ENCODE data around the gene KCNQ5. TPM values are rescaled to one million over a fixed set of nuclear protein-coding genes. Genes with fewer than 3 reads are reported as not detected.

KCNQ5 gene
- total RNA-seq, 1 experiment from 2014 or later: 17.8 TPM

- ChIA-PET POLR2A (ENCODE audit: low non-redundant PET) (no interaction called here), CTCF (no interaction called here)
- Histone ChIP-seq H3K9me3 (ENCODE audit: low read depth, low read length, poor library complexity, severe bottlenecking) (no peaks in the 10 kb centered on the region), H3K4me3 (ENCODE audit: low read depth, low read length, poor library complexity, severe bottlenecking) (no peak overlapping the region), H3K27ac (ENCODE audit: low read depth, low read length, poor library complexity, severe bottlenecking) (no peak overlapping the region), H3K27me3 (replicated peaks; ENCODE audit: insufficient read depth, low read depth, low read length, poor library complexity) (no peaks in the 10 kb centered on the region), H3K36me3 (ENCODE audit: insufficient read depth, low read length, poor library complexity, severe bottlenecking) (no peaks in the 10 kb centered on the region), H3K4me1 (ENCODE audit: insufficient read depth, low read length, poor library complexity, severe bottlenecking) (peaks cover 37% of the 10 kb centered on the region)
- intact Hi-C loops (cut with micrococcal nuclease; ENCODE audit: unreplicated experiment): no loop called here
- no peak for TF ChIP-seq EZH2 (IDR thresholded peaks at IDR 0.05; ENCODE audit: borderline replicate concordance, low read depth, low read length, poor library complexity, severe bottlenecking)
- BruUV-seq (replicated peaks): no TSS peak
- DNase-seq (ENCODE audit: low spot score): no peak
Observed at GRCh38 chr6:72651174-72651573, 29.3 kb downstream of the KCNQ5 start.

- no TSS peak for BruUV-seq (replicated peaks)
- ChIA-PET CTCF (no interaction called here), POLR2A (ENCODE audit: low non-redundant PET) (interaction anchor here (0.7 kb wide), 1 partner anchor 12 kb away, joined by 8 read pairs; no protein-coding TSS in a partner anchor)
- no peaks in the 10 kb centered on the region for H3K9me3 ChIP-seq (ENCODE audit: low read depth, low read length, poor library complexity, severe bottlenecking)
- intact Hi-C loops (cut with micrococcal nuclease; ENCODE audit: unreplicated experiment): no loop called here
- H3K4me3 ChIP-seq (ENCODE audit: low read depth, low read length, poor library complexity, severe bottlenecking): no peak overlapping the region
- TF ChIP-seq EZH2 (IDR thresholded peaks at IDR 0.05; ENCODE audit: borderline replicate concordance, low read depth, low read length, poor library complexity, severe bottlenecking) (no peak), CTCF (conservative IDR thresholded peaks at IDR 0.05; ENCODE audit: low read depth, low read length) (no peak)
- no peak for DNase-seq (ENCODE audit: low spot score)
- H3K36me3 ChIP-seq (ENCODE audit: insufficient read depth, low read length, poor library complexity, severe bottlenecking): no peaks in the 10 kb centered on the region
- no peak overlapping the region for H3K27ac ChIP-seq (ENCODE audit: low read depth, low read length, poor library complexity, severe bottlenecking)
- H3K27me3 ChIP-seq (replicated peaks; ENCODE audit: insufficient read depth, low read depth, low read length, poor library complexity): no peaks in the 10 kb centered on the region
- peaks cover 37% of the 10 kb centered on the region for H3K4me1 ChIP-seq (ENCODE audit: insufficient read depth, low read length, poor library complexity, severe bottlenecking)
Observed at GRCh38 chr6:72651967-72652956, 30.4 kb downstream of the KCNQ5 start.

- Histone ChIP-seq H3K36me3 (ENCODE audit: insufficient read depth, low read length, poor library complexity, severe bottlenecking) (no peaks in the 10 kb centered on the region), H3K27me3 (replicated peaks; ENCODE audit: insufficient read depth, low read depth, low read length, poor library complexity) (no peaks in the 10 kb centered on the region), H3K27ac (ENCODE audit: low read depth, low read length, poor library complexity, severe bottlenecking) (no peak overlapping the region), H3K4me3 (ENCODE audit: low read depth, low read length, poor library complexity, severe bottlenecking) (no peak overlapping the region), H3K9me3 (ENCODE audit: low read depth, low read length, poor library complexity, severe bottlenecking) (no peaks in the 10 kb centered on the region), H3K4me1 (ENCODE audit: insufficient read depth, low read length, poor library complexity, severe bottlenecking) (peaks cover 37% of the 10 kb centered on the region)
- CTCF ChIA-PET: no interaction called here
- intact Hi-C loops (cut with micrococcal nuclease; ENCODE audit: unreplicated experiment): no loop called here
- no TSS peak for BruUV-seq (replicated peaks)
- no peak for DNase-seq (ENCODE audit: low spot score)
- POLR2A ChIA-PET (ENCODE audit: low non-redundant PET): no interaction called here
- TF ChIP-seq EZH2 (IDR thresholded peaks at IDR 0.05; ENCODE audit: borderline replicate concordance, low read depth, low read length, poor library complexity, severe bottlenecking): no peak
- TF ChIP-seq CTCF (conservative IDR thresholded peaks at IDR 0.05; ENCODE audit: low read depth, low read length): no peak
Observed at GRCh38 chr6:72653026-72653425, 31.2 kb downstream of the KCNQ5 start.
